ENCODE measurements around the gene ECHDC3. TPM values are rescaled to one million over a fixed set of nuclear protein-coding genes. Genes with fewer than 3 reads are reported as not detected.

The ECHDC3 gene
- total and polyA plus RNA-seq, 2 of the 13 experiments (the other 11 are each of a cell fraction or from before 2014, with no cell fraction given): not detected

- Histone ChIP-seq H3K36me3 (replicated peaks in 1 of 2; ENCODE audit: control insufficient read depth in 1 of 2, insufficient read depth in 2 of 2, low read length in 2 of 2) (no peaks in the 10 kb centered on the region), H3K9me3 (ENCODE audit: low read length) (no peaks in the 10 kb centered on the region), H2AFZ (ENCODE audit: low read length) (no peak overlapping the region), H3K4me3 (replicated peaks in 1 of 3; ENCODE audit: insufficient read depth in 1 of 3, low read depth in 2 of 3, low read length in 3 of 3) (peak overlapping the region in 1 of 3 experiments; percentile 34; a peak in 1 of 6 replicates), H3K27me3 (ENCODE audit: control insufficient read depth in 1 of 2, insufficient read depth in 2 of 2, low read length in 2 of 2) (no peaks in the 10 kb centered on the region), H3K9ac (ENCODE audit: insufficient read depth, low read depth, low read length) (0 out of 2 replicates have a peak overlapping the region, but pooled peaks have one; percentile 63), H3K27ac (ENCODE audit: extremely low read length, insufficient read depth, low read length) (peak overlapping the region; percentile 83), H3K79me2 (ENCODE audit: insufficient read depth, low read length) (no peaks in the 10 kb centered on the region), H3K4me1 (ENCODE audit: insufficient read depth, low read length) (peaks cover 67% of the 10 kb centered on the region), H4K20me1 (ENCODE audit: insufficient read depth, low read length) (no peaks in the 10 kb centered on the region), H3K4me2 (ENCODE audit: low read depth, low read length) (peak overlapping the region; percentile 79)
- POLR2A ChIA-PET: interaction anchor here (1.7 to 2.1 kb wide), 4 partner anchors 12 to 96 kb away, joined by 4 to 113 read pairs (median 7); no protein-coding TSS in a partner anchor
- BruUV-seq (replicated peaks): no TSS peak
- CTCF ChIA-PET (ENCODE audit: low intra/inter-chr PET ratio, low total read pairs): interaction anchor here (1.4 to 1.6 kb wide), 2 partner anchors 19 to 27 kb away, joined by 3 to 4 read pairs; no protein-coding TSS in a partner anchor
- WGBS (ENCODE audit: low lambda C conversion rate): 36% methylated on average over 5 of the region's 6 CpGs
- in situ Hi-C loops (cut with HindIII; ENCODE audit: extremely low pct_ligation_motif_present, low pct_unique_long_range_greater_than_20kb): no loop called here
- DNase-seq (ENCODE audit: low spot score) (peak; percentile 78), FAIRE-seq (no peak), ATAC-seq (peak; percentile 43)
- intact Hi-C loops (cut with micrococcal nuclease; ENCODE audit: unreplicated experiment): loop anchor here (2.0 kb wide), 1 partner anchor 59 kb away; no protein-coding TSS in a partner anchor
- TF ChIP-seq ZSCAN21 (CRISPR knock-in tag; IDR thresholded peaks at IDR 0.05; ENCODE audit: borderline replicate concordance) (0 out of 2 replicates have a peak, but pooled peaks have one; percentile 31), FOXO4 (CRISPR knock-in tag; conservative IDR thresholded peaks at IDR 0.05) (0 out of 2 replicates have a peak, but pooled peaks have one; percentile 75), GABPA (IDR thresholded peaks at IDR 0.05; ENCODE audit: low read depth, low read length) (no peak), GABPA (CRISPR knock-in tag; IDR thresholded peaks at IDR 0.05; ENCODE audit: low read depth) (no peak), ZNF496 (CRISPR knock-in tag; IDR thresholded peaks at IDR 0.05; ENCODE audit: insufficient replicate concordance) (no peak), DPF2 (CRISPR knock-in tag; IDR thresholded peaks at IDR 0.05; ENCODE audit: borderline replicate concordance, low read depth) (no peak), RCOR2 (CRISPR knock-in tag; IDR thresholded peaks at IDR 0.05) (peak; percentile 88), PAXIP1 (CRISPR knock-in tag; conservative IDR thresholded peaks at IDR 0.05) (peak; percentile 73), CEBPG (CRISPR knock-in tag; IDR thresholded peaks at IDR 0.05) (peak; percentile 18; the same call in 1 of the 2 replicates), FOXK1 (CRISPR knock-in tag; IDR thresholded peaks at IDR 0.05; ENCODE audit: borderline replicate concordance, low read depth) (no peak), ZNF281 (CRISPR knock-in tag; IDR thresholded peaks at IDR 0.05; ENCODE audit: borderline replicate concordance) (0 out of 2 replicates have a peak, but pooled peaks have one; percentile 11), NR2F6 (IDR thresholded peaks at IDR 0.05) (no peak), NR2F6 (CRISPR knock-in tag; IDR thresholded peaks at IDR 0.05) (peak; percentile 21; the same call in 1 of the 2 replicates), STAG1 (CRISPR knock-in tag; IDR thresholded peaks at IDR 0.05) (peak; percentile 63), TEAD3 (CRISPR knock-in tag; optimal IDR thresholded peaks at IDR 0.05; ENCODE audit: borderline replicate concordance) (no peak), CBX5 (CRISPR knock-in tag; IDR thresholded peaks at IDR 0.05; ENCODE audit: borderline replicate concordance) (0 out of 2 replicates have a peak, but pooled peaks have one; percentile 54)
Observed at GRCh38 chr10:11697718-11698527, 44.3 kb upstream of the ECHDC3 start.

Measured in HepG2 (cell line).